ENCODE data around the gene KIF15.

The KIF15 gene

GRCh38 chr3:44880284-44880683, 118.7 kb downstream of the KIF15 start:
- no peak for DNase-seq

DNA sequence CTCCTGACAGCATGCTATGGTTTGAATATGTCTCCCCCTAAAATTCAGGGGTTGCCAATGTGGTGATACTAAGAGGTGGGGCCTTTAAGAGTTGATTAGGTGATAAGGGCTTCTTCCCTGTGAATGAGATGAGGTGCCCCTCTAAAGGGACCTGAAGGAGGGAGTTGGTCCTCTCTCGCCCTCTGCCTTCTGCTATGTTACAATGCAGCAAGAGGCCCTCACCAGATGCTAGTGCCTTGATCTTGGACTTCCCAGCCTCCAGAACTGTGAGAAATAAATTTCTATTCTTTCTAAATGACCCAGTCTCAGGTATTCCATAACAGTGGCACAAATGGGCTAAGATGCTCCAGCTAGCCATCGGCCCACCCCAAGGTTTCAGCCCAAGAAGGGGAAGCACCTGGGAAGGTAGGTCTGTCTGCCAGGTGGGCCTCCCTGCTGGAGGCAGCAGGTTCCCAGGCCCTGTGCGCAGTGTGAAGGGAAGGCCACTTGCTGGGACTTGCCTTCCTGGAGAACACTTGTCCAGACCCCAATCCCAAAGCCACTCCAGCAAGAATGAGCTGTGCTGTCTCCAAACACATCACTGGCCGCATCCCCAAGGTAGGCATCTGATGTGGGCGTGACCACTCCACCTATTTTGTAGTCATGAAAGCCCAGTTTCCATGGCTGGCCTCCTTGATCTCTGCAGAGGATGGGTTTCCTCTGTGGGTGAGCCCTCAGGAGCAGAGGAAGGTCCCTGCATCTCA, 121.8 kb downstream of the KIF15 start:
- DNase-seq = no peak

- no peak for DNase-seq
Measured at GRCh38 chr3:44883999-44884431, 122.4 kb downstream of the KIF15 start.

DNA sequence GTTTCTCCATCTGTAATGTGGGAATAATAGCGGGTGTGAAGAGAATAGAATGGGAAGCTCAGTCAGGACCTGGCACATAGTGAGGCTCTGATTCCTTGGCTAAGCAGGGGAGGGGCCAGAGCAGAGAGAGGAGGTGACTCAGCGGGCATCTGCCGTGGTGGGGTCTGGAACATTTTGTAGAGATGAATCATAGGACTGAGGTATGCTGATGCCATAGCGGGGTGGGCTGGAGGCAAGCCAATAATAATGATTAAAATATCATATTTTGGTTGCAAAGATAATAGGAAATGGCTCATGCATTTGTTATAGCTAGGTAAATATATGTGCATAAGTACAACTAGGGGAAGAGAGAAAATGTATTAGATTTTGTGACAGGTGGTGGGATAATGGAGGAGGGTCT, 124.0 kb downstream of the KIF15 start:
- DNase-seq = no peak

- DNase-seq = no peak
Measured at GRCh38 chr3:44886561-44886960, 125.0 kb downstream of the KIF15 start.

- DNase-seq = no peak
Measured at GRCh38 chr3:44887101-44887500, 125.5 kb downstream of the KIF15 start.

GRCh38 chr3:44890258-44890657, 128.7 kb downstream of the KIF15 start:
- DNase-seq = no peak

DNA sequence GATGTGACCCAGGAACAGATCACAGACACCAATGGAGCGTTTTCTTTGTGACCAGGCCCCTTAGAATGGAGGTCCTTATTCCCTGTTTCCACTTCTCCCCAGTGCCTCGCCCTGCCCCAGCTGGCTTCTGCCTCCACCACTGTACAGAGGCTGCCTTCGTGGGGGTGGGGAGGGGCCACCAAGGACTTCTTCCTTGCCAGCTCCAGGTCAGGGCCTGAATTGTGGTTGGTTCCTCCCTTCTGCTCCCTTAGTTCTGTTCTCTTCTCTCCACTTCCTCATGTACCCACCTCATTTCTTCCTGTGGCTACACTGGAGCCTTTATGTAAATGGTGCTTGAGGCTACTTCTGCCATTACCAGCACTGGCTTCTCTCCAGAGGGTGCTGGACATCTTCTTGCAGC, 129.3 kb downstream of the KIF15 start:
- DNase-seq = no peak

DNA sequence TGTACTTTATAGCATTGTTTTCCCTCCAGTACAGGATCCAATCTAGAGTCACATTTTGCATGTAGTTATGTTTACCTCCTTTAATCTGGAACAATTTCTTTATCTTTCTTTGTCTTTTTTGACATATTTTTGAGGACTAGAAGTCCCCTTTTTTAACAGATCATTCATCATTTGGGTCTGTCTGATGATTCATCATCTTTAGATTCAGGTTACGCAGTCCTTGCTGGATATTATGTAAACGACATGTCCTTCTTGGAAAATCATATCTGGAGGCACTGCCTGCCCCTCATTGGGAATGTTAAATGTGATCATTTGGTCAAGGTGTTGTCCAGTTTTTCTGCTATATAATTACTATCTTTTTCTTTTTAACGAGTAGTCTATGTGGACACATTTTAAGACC, 131.1 kb downstream of the KIF15 start:
- no peak for DNase-seq

DNA sequence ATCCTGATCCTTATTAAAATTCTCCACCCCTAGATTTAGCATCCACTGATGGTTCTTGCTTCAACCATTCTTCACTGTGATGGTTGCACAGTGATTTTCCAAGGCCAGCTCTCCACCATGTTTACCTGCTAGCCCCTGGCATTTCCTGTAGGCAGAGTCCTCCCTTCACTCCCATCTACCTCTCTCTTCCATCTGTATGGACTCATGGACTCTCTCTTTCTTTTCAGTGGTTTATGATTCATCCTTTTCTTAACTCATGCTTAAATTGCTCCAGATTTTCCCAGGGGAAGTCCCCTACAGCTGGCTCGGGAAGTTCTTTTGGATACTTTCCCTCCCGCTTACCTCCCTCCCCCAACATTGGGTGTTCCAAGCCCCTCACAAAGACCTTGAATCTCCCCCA, 131.5 kb downstream of the KIF15 start:
- no peak for DNase-seq

GRCh38 chr3:44894485-44894884, 132.9 kb downstream of the KIF15 start:
- DNase-seq = no peak

- DNase-seq = no peak
Measured at GRCh38 chr3:44896440-44896839, 134.8 kb downstream of the KIF15 start.

DNA sequence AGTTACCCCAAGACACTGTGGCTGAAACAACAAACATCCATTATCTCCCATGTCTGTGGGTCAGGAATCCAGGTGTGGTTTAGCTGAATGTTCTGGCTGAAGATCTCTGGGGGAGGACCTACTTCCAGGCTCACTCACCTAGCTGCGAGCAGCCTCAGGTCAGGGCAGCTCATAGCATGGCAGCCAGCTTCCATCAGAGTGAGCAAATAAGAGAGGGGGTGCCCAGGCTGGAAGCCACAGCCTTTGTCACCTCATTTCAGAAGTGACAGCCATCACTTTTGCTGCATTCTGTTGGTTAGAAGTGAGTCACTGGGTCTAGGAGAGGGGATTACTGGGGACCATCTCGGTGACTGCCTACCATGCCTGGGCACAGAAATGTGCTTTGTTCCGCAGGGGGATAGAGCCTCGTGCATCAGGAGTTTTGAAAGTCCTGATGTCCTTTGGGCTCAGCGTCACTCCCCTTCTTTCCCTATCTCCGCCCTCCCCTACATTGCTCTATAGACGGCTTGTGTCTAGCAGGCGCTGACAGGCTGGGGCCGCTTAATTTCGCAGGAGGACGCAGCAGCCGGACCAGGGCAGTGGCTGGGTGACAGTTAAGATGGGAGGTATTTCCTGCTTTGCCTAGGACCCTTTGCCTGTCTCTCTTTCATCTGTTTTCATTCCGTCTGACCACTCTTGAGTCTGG, 138.2 kb downstream of the KIF15 start:
- DNase-seq = no peak

GRCh38 chr3:44902628-44903027, 141.0 kb downstream of the KIF15 start:
- DNase-seq = no peak
